Measurements from ENCODE around the gene CEP85.

Gene CEP85

DNA sequence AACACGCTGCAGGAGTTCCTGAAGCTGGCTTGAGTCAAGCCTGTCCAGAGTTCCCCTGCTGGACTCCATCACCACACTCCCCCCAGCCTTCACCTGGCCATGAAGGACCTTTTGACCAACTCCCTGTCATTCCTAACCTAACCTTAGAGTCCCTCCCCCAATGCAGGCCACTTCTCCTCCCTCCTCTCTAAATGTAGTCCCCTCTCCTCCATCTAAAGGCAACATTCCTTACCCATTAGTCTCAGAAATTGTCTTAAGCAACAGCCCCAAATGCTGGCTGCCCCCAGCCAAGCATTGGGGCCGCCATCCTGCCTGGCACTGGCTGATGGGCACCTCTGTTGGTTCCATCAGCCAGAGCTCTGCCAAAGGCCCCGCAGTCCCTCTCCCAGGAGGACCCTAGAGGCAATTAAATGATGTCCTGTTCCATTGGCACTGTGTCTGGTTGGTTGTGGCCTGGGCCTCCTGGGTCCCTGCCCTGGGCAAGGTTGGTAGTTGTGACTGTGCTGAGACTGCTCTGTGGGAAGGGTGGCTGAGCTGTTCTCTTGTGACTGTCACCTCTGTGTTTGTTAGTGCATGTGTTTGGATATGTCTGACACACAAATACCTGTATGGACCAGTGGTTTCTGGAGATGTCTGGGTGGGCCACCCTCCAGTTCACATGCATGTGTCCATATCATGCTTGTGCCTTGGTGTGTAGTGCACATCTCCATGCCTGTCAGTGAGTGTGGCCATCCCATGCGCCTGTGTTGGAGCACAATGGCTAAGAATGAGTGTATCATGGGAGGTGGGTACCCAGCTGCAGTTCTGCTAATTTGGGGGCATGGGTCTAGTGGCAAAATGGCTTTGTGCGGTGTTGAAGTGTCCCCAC, 47.3 kb downstream of the CEP85 start:
- Histone ChIP-seq H3K36me3 (ENCODE audit: control insufficient read depth, insufficient read depth, low read length) (no peaks in the 10 kb centered on the region), H3K9me3 (ENCODE audit: control insufficient read depth, low read length) (no peaks in the 10 kb centered on the region), H3K4me1 (ENCODE audit: control insufficient read depth, insufficient read depth, low read length) (peaks cover 84% of the 10 kb centered on the region), H3K4me3 (ENCODE audit: low read length) (no peak overlapping the region), H3K9ac (ENCODE audit: low read length) (peak overlapping the region; percentile 86), H3K27me3 (ENCODE audit: control insufficient read depth, insufficient read depth, low read length) (no peaks in the 10 kb centered on the region)

- no peak overlapping the region for H3K4me3 ChIP-seq (ENCODE audit: low read length)
- peaks cover 77% of the 10 kb centered on the region for H3K4me1 ChIP-seq (ENCODE audit: control insufficient read depth, insufficient read depth, low read length)
- no peaks in the 10 kb centered on the region for H3K27me3 ChIP-seq (ENCODE audit: control insufficient read depth, insufficient read depth, low read length)
- H3K9me3 ChIP-seq (ENCODE audit: control insufficient read depth, low read length) = no peaks in the 10 kb centered on the region
- H3K36me3 ChIP-seq (ENCODE audit: control insufficient read depth, insufficient read depth, low read length) = no peaks in the 10 kb centered on the region
- H3K9ac ChIP-seq (ENCODE audit: low read length) = no peak overlapping the region
Measured at GRCh38 chr1:26281971-26282370, 48.0 kb downstream of the CEP85 start.

DNA sequence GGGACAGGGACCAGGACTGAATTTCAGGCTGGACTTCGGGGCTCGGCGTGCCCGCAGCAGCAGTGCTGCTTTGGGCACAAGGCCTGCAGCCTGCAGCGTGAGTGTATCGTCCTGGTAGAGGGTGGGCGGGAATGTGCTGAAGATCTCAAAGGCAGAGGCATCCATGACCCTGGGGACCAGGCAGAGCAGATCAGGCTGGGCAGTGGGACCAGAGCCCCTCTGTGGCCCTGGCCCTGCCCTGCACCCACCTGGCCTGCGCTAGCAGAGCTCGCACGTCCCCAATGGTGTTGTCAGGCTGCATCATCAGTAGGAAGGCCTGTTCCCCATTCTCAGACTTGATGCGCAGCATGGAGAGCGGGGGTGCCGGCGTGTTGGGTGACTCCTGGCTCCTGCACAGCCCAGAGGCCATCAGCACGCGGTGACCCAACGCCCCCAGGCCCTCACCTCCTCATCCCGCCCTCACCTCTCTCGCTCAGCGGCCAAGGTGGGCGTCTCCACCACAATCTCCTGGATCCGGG, 48.5 kb downstream of the CEP85 start:
- no peaks in the 10 kb centered on the region for H3K36me3 ChIP-seq (ENCODE audit: control insufficient read depth, insufficient read depth, low read length)
- no peak overlapping the region for H3K4me3 ChIP-seq (ENCODE audit: low read length)
- H3K9me3 ChIP-seq (ENCODE audit: control insufficient read depth, low read length) = no peaks in the 10 kb centered on the region
- H3K4me1 ChIP-seq (ENCODE audit: control insufficient read depth, insufficient read depth, low read length) = peaks cover 72% of the 10 kb centered on the region
- H3K27me3 ChIP-seq (ENCODE audit: control insufficient read depth, insufficient read depth, low read length) = no peaks in the 10 kb centered on the region
- H3K9ac ChIP-seq (ENCODE audit: low read length) = no peak overlapping the region

DNA sequence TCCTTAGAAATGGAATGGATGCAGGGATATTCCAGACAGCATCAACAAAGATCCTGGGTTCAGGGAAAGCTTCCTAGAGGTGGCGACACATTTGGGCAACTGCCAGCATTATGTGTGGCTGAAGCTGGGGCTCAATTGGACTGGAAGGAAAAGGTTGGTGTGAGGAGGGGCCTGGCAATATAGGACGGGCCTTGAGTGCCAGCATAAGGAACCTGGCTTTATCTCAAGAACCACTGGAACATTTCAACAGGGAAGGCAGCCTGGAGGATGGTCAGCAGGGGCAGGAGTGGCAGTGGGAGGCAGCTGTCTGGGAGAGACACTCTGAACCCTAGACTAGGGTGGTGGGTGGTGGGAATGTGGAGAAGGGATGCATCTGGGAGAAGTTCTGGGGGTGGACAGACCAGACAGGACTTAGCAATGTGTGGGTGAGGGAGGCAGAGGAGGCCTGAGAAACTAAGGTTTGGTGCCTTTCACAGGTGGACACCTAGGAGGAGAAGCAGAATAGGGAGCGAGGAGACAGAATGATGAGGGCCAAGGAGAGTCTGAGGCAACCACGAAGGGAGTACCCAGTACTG, 49.4 kb downstream of the CEP85 start:
- no peaks in the 10 kb centered on the region for H3K9me3 ChIP-seq (ENCODE audit: control insufficient read depth, low read length)
- peaks cover 69% of the 10 kb centered on the region for H3K4me1 ChIP-seq (ENCODE audit: control insufficient read depth, insufficient read depth, low read length)
- no peak overlapping the region for H3K9ac ChIP-seq (ENCODE audit: low read length)
- no peak overlapping the region for H3K4me3 ChIP-seq (ENCODE audit: low read length)
- H3K36me3 ChIP-seq (ENCODE audit: control insufficient read depth, insufficient read depth, low read length) = no peaks in the 10 kb centered on the region
- H3K27me3 ChIP-seq (ENCODE audit: control insufficient read depth, insufficient read depth, low read length) = no peaks in the 10 kb centered on the region

DNA sequence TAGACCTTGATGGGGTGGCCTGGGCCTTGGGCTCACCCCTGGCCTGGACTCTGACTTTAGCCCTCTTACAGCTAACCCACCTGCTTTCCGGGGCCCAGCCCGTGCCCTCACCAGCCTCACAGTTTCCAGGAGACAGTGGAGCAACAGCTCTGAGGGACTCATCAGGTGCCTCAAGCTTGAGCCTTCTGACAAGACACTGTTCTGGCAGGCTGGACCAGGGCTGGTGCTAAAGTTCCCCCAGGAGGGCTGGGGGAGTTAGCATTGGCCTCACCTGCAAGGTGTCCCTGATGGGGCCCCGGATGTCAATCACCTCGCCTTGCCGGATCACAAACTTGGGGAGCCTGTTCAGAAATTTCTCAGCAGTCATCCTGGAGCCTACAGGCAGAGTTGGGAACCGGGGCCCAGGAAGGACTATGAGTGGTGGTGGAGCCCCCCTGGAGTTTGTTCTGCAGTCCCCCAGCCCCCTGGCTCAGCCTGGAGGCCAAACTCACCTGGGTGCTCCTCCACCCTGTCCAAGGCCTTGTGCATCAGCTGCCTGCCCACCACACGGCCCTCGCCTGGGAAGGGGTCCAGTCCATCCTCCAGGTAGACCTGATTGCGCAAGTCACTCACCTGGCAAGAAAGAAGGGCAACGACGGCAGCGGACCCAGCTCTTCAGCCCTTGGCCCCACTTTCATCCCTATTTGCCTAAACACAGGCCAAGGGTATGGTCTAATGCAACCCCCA, 50.0 kb downstream of the CEP85 start:
- no peaks in the 10 kb centered on the region for H3K36me3 ChIP-seq (ENCODE audit: control insufficient read depth, insufficient read depth, low read length)
- H3K9me3 ChIP-seq (ENCODE audit: control insufficient read depth, low read length) = no peaks in the 10 kb centered on the region
- H3K4me3 ChIP-seq (ENCODE audit: low read length) = no peak overlapping the region
- no peak overlapping the region for H3K9ac ChIP-seq (ENCODE audit: low read length)
- no peaks in the 10 kb centered on the region for H3K27me3 ChIP-seq (ENCODE audit: control insufficient read depth, insufficient read depth, low read length)
- peaks cover 66% of the 10 kb centered on the region for H3K4me1 ChIP-seq (ENCODE audit: control insufficient read depth, insufficient read depth, low read length)

DNA sequence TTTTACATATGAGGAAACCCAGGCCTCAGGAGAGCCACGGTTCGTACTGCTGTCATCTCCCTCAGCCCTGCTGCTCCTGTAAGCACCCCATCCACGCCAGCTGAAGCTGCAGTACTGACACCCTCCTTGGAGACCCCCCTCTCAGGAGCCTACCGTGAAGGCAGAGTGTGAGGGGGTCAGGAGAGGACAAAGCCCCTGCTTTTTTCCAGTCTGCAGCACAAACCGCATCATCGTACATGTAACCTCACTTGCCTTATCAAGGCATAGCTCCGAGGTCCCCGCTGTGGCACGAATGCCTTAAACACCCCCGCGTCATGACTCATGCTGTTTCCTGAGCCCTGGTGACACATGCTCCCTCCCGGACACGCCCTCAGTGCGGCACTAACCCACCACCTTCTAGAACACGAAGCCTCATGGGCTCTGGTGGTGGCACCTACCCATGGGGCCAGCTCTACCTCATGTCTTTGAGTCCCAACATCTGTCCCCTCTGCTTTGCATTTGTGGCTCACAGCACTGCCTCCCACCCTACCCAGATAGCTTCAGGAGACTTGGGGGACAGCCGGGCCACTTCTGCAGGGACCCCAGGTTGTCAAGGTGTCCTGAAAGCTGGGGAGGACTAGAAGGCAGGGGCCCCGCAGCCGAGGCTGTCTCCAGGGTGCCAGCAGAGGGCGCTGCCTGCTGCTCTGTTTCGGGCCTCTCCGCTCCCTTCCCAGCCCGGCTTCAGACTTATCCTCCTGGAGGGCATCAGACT, 50.8 kb downstream of the CEP85 start:
- peak overlapping the region; percentile 3 for H3K9ac ChIP-seq (ENCODE audit: low read length)
- H3K9me3 ChIP-seq (ENCODE audit: control insufficient read depth, low read length) = no peaks in the 10 kb centered on the region
- H3K36me3 ChIP-seq (ENCODE audit: control insufficient read depth, insufficient read depth, low read length) = no peaks in the 10 kb centered on the region
- H3K4me3 ChIP-seq (ENCODE audit: low read length) = no peak overlapping the region
- H3K4me1 ChIP-seq (ENCODE audit: control insufficient read depth, insufficient read depth, low read length) = peaks cover 67% of the 10 kb centered on the region
- no peaks in the 10 kb centered on the region for H3K27me3 ChIP-seq (ENCODE audit: control insufficient read depth, insufficient read depth, low read length)

- H3K9ac ChIP-seq (ENCODE audit: low read length) = peak overlapping the region; percentile 3
- H3K4me3 ChIP-seq (ENCODE audit: low read length) = no peak overlapping the region
- H3K4me1 ChIP-seq (ENCODE audit: control insufficient read depth, insufficient read depth, low read length) = peaks cover 69% of the 10 kb centered on the region
- no peaks in the 10 kb centered on the region for H3K36me3 ChIP-seq (ENCODE audit: control insufficient read depth, insufficient read depth, low read length)
- no peaks in the 10 kb centered on the region for H3K9me3 ChIP-seq (ENCODE audit: control insufficient read depth, low read length)
- H3K27me3 ChIP-seq (ENCODE audit: control insufficient read depth, insufficient read depth, low read length) = no peaks in the 10 kb centered on the region
Measured at GRCh38 chr1:26285366-26286063, 51.5 kb downstream of the CEP85 start.

- Histone ChIP-seq H3K9ac (ENCODE audit: low read length) (no peak overlapping the region), H3K36me3 (ENCODE audit: control insufficient read depth, insufficient read depth, low read length) (no peaks in the 10 kb centered on the region), H3K4me1 (ENCODE audit: control insufficient read depth, insufficient read depth, low read length) (peaks cover 64% of the 10 kb centered on the region), H3K9me3 (ENCODE audit: control insufficient read depth, low read length) (no peaks in the 10 kb centered on the region), H3K27me3 (ENCODE audit: control insufficient read depth, insufficient read depth, low read length) (no peaks in the 10 kb centered on the region), H3K4me3 (ENCODE audit: low read length) (no peak overlapping the region)
Measured at GRCh38 chr1:26286064-26286416, 52.0 kb downstream of the CEP85 start.

DNA sequence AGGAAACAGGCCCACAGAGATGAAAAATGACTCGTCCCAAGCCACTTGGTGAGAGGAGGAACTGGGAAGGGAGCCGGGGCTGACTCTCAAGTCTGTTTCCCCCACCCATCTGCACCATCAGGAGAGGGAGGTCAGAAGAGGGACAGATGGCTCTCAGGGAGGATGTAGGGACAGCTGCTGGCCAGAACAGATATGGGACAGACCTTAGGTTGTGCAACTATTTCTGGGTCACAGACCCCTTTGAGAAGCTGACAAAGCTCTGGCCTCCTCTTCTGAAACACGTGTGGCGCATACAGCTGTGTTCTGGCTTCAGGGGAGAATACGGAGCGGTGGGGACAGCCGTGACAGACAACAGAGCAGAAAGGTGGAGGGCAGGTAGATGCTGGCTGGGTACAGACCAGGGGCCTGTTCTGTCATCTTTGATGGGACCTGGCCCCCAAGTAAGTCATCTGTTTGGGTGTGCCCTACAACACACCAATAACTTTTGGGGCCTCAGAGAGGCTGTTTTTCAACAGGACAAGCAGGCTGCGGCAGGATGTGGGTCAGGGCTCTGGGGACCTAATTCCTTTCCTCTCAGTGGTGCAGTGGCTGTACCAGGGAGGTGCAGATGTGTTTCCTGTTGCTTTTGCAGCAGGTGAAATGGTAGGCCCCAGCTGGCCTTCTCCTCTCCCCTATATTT, 53.2 kb downstream of the CEP85 start:
- Histone ChIP-seq H3K4me3 (ENCODE audit: low read length) (no peak overlapping the region), H3K9ac (ENCODE audit: low read length) (no peak overlapping the region), H3K27me3 (ENCODE audit: control insufficient read depth, insufficient read depth, low read length) (no peaks in the 10 kb centered on the region), H3K4me1 (ENCODE audit: control insufficient read depth, insufficient read depth, low read length) (peaks cover 53% of the 10 kb centered on the region), H3K9me3 (ENCODE audit: control insufficient read depth, low read length) (no peaks in the 10 kb centered on the region), H3K36me3 (ENCODE audit: control insufficient read depth, insufficient read depth, low read length) (no peaks in the 10 kb centered on the region)

DNA sequence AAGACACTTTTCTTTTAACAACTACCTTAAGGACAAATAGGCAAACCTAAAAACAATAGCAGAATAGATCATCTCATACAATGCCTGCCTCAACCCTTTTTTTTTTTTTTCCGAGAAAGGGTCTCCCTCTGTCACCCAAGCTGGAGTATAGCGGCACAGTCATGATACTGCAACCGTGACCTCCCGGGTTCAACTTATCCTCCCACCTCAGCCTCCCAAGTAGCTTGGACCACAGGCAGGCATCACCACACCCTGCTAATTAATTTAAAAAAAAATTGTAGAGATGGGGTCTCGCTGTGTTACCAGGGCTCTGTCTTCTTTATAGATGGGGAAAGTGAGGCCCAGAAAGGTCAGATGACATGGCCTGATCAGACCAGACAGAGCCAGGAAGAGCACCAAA, 53.8 kb downstream of the CEP85 start:
- Histone ChIP-seq H3K9me3 (ENCODE audit: control insufficient read depth, low read length) (no peaks in the 10 kb centered on the region), H3K36me3 (ENCODE audit: control insufficient read depth, insufficient read depth, low read length) (no peaks in the 10 kb centered on the region), H3K27me3 (ENCODE audit: control insufficient read depth, insufficient read depth, low read length) (no peaks in the 10 kb centered on the region), H3K9ac (ENCODE audit: low read length) (no peak overlapping the region), H3K4me1 (ENCODE audit: control insufficient read depth, insufficient read depth, low read length) (peaks cover 51% of the 10 kb centered on the region), H3K4me3 (ENCODE audit: low read length) (no peak overlapping the region)
